VCaP (cell line): ENCODE measurements around the gene DLG2.

Experiments
- H3K27ac ChIP-seq: fragments of 450-650 bp; 2 replicates; pipeline ENCODE4 v1.5.1; 2017
- TF ChIP-seq, protein P1 (sequence below): fragments of 450-650 bp; conservative IDR thresholded peaks from 2 replicates; pipeline ENCODE4 v1.5.1; 2017; ENCODE audit warnings: mild to moderate bottlenecking, moderate library complexity

Gene DLG2

DNA sequence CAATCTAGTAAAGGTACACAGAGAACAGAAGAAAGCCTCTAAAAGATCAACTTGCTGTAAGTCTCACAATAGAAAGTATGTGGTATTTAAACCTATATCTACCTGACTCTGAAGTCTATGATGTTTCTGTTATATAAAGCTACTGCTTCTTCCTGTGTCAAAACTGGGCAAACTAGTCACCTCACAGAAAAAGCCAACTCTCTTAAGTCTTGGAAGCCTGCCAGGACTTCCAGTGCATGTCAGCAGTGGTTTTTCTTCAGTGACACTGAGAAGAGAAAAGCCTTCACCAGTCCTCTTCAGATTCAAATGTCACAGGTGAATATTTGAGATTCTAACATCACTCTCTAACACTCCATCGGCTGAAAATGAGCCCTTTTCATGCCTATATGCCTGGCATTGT, 808.0 kb downstream of the DLG2 start:
- TF ChIP-seq, protein P1, sequence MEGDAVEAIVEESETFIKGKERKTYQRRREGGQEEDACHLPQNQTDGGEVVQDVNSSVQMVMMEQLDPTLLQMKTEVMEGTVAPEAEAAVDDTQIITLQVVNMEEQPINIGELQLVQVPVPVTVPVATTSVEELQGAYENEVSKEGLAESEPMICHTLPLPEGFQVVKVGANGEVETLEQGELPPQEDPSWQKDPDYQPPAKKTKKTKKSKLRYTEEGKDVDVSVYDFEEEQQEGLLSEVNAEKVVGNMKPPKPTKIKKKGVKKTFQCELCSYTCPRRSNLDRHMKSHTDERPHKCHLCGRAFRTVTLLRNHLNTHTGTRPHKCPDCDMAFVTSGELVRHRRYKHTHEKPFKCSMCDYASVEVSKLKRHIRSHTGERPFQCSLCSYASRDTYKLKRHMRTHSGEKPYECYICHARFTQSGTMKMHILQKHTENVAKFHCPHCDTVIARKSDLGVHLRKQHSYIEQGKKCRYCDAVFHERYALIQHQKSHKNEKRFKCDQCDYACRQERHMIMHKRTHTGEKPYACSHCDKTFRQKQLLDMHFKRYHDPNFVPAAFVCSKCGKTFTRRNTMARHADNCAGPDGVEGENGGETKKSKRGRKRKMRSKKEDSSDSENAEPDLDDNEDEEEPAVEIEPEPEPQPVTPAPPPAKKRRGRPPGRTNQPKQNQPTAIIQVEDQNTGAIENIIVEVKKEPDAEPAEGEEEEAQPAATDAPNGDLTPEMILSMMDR = no peak
- peak overlapping the region; percentile 32 for H3K27ac ChIP-seq

DNA sequence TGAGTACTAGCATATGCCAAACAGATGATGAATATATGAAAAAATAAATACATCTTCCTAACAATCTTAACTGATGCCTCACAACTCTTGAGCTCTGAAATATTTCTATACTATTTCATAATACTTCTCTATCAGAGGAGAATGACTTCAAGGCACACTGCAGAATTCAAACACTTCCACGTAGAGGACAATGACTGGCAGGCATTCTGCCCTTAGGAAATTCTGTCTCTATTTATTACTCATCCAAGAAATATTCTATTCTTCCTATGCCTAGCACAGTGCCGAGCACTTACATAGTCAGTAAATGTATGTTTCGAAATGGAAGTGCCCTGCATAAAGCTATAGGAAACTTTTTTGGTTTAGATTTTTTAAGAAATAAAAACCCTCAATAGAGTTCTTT, 809.1 kb downstream of the DLG2 start:
- TF ChIP-seq, protein P1 = no peak
- no peak overlapping the region for H3K27ac ChIP-seq

DNA sequence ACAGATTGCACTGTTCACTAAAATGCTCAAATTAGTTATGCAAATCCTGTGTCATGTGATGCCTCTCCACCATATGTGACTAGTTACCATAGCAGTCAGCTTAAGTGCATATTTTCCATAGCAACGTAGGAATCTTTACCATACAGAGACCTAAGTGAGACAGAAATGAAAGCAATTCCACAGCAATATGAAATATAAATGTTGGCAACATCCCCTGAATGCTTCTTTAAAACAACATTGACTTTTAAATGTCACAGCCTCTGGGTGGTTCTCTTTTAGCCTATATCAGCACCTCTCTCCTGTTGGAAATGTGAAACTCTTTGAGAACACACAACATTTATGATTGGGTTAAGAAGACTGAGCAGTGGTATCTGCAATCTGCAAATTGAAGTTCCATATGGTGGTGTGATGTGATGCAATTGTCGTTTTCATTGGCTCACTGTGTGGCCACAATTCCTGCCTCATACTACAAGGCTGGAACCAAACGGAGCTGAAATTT, 814.6 kb downstream of the DLG2 start:
- TF ChIP-seq, protein P1 = no peak
- no peak overlapping the region for H3K27ac ChIP-seq

DNA sequence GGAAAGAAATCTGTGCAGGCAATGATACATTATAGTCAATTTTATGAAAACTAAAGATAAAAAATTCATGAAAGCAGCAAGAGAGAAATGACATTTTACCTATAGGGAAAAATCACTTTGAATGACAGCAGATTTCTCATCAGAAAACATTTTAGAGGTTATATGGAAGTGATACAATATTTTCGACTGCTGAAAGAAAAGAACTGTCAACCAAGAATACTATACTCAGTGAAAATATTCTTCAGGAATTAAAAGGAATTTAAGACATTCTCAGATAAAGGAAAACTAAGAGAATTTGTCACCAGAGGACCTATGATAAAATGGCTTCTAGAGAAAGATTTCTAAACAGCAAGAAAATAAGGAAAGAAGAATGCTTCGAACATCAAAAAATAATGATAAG, 820.8 kb downstream of the DLG2 start:
- H3K27ac ChIP-seq = no peak overlapping the region
- TF ChIP-seq, protein P1 = no peak

DNA sequence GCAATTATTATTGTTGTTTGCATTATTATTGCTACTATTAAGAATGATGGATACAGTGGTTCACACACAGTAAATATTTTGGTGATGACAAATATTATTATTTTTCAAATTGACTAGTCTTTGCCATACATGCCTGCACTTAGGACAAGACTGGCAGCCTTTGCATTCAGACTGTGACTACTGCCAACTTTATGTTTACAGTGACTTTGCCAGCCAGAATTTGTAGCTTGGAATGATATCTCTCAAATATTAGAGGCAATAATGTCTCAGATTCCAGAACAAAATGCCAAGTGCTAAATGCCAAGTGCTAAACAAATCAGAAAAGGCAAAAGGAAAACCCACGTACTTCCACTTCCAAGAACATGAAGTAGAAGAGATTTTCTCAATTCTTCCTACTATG, 823.1 kb downstream of the DLG2 start:
- H3K27ac ChIP-seq = no peak overlapping the region
- TF ChIP-seq, protein P1 = no peak

DNA sequence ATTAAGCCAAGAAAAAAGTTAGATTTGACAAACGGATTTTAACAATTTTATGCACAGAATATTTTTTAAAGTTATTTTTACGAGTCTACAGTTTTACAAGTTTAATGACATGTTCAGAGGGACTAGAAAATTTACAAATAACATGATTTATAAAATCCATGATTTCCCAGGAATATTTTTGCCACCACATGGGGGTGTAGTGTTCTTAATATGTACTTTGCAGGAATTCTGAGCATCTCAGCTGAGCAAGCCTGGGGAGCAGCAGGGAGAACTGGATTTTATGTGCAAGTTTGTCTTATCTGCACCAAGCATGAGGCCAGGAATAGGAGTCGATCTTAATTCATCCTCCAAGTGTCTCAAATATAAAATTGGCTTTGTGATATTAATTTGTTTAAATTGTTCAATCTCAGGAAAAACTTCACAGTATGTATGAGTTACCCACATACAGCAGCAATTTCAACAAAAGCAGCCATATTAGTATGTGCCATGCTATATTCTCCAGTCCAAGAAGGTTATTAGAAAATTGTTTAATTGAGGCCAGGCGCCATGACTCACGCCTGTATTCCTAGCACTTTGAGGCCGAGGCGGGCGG, 826.3 kb downstream of the DLG2 start:
- no peak overlapping the region for H3K27ac ChIP-seq
- TF ChIP-seq, protein P1 = peak; percentile 79

DNA sequence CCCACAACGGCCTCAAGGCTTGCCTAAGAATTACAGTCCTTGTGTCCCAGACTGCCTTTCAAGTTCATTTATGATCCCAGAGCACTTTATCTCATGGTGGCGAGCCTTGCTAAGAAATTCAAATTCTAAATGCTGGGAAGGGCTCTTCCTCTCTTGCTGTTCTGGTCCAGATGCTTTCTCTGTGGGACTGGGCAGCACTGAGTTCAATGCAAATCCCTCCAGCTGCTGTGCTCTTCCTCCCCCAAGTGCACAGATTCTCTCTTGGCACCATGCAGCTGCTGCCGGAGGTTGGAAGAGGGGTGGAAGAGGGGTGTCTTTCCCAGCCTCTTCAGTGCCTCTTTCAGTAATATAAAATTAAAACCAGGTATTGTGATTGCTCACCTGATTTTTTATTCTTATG, 828.0 kb downstream of the DLG2 start:
- H3K27ac ChIP-seq = no peak overlapping the region
- TF ChIP-seq, protein P1 = no peak
